Measurements from ENCODE around the gene MT1M. TPM values are rescaled to one million over a fixed set of nuclear protein-coding genes. Genes with fewer than 3 reads are reported as not detected.

Gene MT1M
- total RNA-seq, 4 donors from 2014 or later, result 7.1 to 45.5 (median 33.8) TPM

GRCh38 chr16:56653218-56653617 is 20.8 kb downstream of the MT1M start:
- TF ChIP-seq POLR2A (IDR thresholded peaks at IDR 0.05), result no peak
- no peak for TF ChIP-seq CTCF (IDR thresholded peaks at IDR 0.05)
- H3K36me3 ChIP-seq, result no peaks in the 10 kb centered on the region
- no peaks in the 10 kb centered on the region for H3K27me3 ChIP-seq
- intact Hi-C loops (cut with DNase I), result no loop called here
- DNase-seq, result no peak
- no peak overlapping the region for H3K27ac ChIP-seq
- no peaks in the 10 kb centered on the region for H3K9me3 ChIP-seq
- peaks cover 0 to under 1% of the 10 kb centered on the region in 2 donors for H3K4me1 ChIP-seq
- no peak overlapping the region for H3K4me3 ChIP-seq (replicated peaks in 1 of 3)
- 78 to 88% methylated on average over 7 of the region's 7 CpGs for WGBS, 2 donors

GRCh38 chr16:56657555-56658326 is 25.3 kb downstream of the MT1M start, which contains the start of gene MT1F:
Gene MT1F (plus strand): TSS chr16:56657959. CDS start chr16:56658059, 100 bp downstream.
- no peaks in the 10 kb centered on the region for H3K27me3 ChIP-seq
- peak; percentile 99 for DNase-seq
- WGBS, 2 donors, result 1% methylated on average over 21 to 33 of the region's 46 CpGs

DNA sequence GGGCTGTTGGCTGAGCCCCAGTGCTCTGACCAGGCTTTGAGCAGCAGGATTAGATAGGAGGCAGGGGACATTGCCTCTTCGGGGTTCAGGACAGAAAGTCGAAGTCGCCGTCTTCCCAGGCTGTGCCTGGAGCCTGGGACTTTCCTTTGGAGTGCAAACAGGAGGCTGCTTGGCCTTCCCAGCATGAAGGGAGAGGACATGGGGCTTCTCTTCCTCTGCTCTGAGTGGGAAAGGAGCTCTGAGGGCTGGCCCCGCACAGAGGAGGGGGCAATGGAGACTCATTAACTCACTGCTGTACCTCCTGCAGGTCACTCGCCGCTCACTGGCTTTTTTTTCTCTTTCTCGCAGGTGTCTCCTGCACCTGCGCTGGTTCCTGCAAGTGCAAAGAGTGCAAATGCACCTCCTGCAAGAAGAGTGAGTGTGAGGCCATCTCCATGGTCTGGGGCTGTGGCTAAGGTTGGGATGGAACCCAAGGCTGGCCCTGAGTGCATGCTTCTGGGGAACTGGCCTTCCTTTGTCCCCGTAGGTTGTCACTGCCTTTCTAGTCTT is 25.9 kb downstream of the MT1M start:
- H3K9me3 ChIP-seq, result no peaks in the 10 kb centered on the region
- peak overlapping the region; percentile 11 to 51 (median 46) for H3K4me3 ChIP-seq (replicated peaks in 1 of 3)
- 22% methylated on average over 6 to 10 of the region's 10 CpGs for WGBS, 2 donors
- H3K4me1 ChIP-seq, result peaks cover 8 to 12% of the 10 kb centered on the region in 2 donors
- intact Hi-C loops (cut with DNase I), result no loop called here
- no peak for TF ChIP-seq CTCF (IDR thresholded peaks at IDR 0.05)
- TF ChIP-seq POLR2A (IDR thresholded peaks at IDR 0.05), result no peak
- H3K36me3 ChIP-seq, result no peaks in the 10 kb centered on the region
- peak in 1 of 2 donors; percentile 68 for DNase-seq
- H3K27ac ChIP-seq, result peak overlapping the region; percentile 64 to 72 (median 66)
- H3K27me3 ChIP-seq, result no peaks in the 10 kb centered on the region

More at GRCh38 chr16:56657555-56658326, 25.3 kb downstream of the MT1M start, which contains the start of gene MT1F:
- peak within 1 kb of the TSS; percentile 64 to 72 (median 70) for H3K27ac ChIP-seq
- no peaks in the 10 kb centered on the region for H3K36me3 ChIP-seq
- intact Hi-C loops (cut with DNase I), result no loop called here
- peak; percentile 21 to 87 for TF ChIP-seq POLR2A (IDR thresholded peaks at IDR 0.05)
- TF ChIP-seq CTCF (IDR thresholded peaks at IDR 0.05), result peak in 2 of 6 experiments; percentile 7 to 19
- H3K9me3 ChIP-seq, result no peaks in the 10 kb centered on the region
- H3K4me1 ChIP-seq, result peaks cover 8 to 12% of the 10 kb centered on the region in 2 donors
- peak within 1 kb of the TSS; percentile 11 to 51 (median 46) for H3K4me3 ChIP-seq (replicated peaks in 1 of 3)

- H3K27ac ChIP-seq, result no peak overlapping the region
- H3K36me3 ChIP-seq, result no peaks in the 10 kb centered on the region
- no peak overlapping the region for H3K4me3 ChIP-seq (replicated peaks in 1 of 3)
- TF ChIP-seq POLR2A (IDR thresholded peaks at IDR 0.05) (no peak), CTCF (IDR thresholded peaks at IDR 0.05) (no peak)
- no peaks in the 10 kb centered on the region for H3K9me3 ChIP-seq
- DNase-seq, result no peak
- intact Hi-C loops (cut with DNase I), result no loop called here
- H3K27me3 ChIP-seq, result no peaks in the 10 kb centered on the region
- H3K4me1 ChIP-seq, result peaks cover 12 to 16% of the 10 kb centered on the region in 2 donors
- 29 to 31% methylated on average over 28 to 31 of the region's 48 CpGs for WGBS, 2 donors
Measured at GRCh38 chr16:56662357-56663354, 30.2 kb downstream of the MT1M start.
